H9 (cell line): ENCODE measurements around the gene TMEM61. TPM values are rescaled to one million over a fixed set of nuclear protein-coding genes. Genes with fewer than 3 reads are reported as not detected.
A peak's percentile ranks its signal among the peaks of the same experiment; 100 is the strongest.

Experiments
- DNase-seq: peaks from one replicate; pipeline ENCODE4 v3.0.0-alpha.2; 2017
- H2AFZ ChIP-seq: one replicate; pipeline ENCODE4 v1.6.1; 2013; ENCODE audit warnings: mild to moderate bottlenecking, low read length, control low read depth, moderate library complexity
- H2AK5ac ChIP-seq: 2 replicates; pipeline ENCODE4 v1.6.1; 2013; ENCODE audit warnings: low read length, control low read depth, mixed read lengths; ENCODE audit not compliant: insufficient read length
- H2BK120ac ChIP-seq: one replicate; pipeline ENCODE4 v1.6.1; 2013; ENCODE audit warnings: low read depth, mild to moderate bottlenecking, low read length, control low read depth, inconsistent platforms; ENCODE audit not compliant: poor library complexity, severe bottlenecking
- H2BK12ac ChIP-seq: 2 replicates; pipeline ENCODE4 v1.6.1; 2013; ENCODE audit warnings: low read length, control low read depth, mixed read lengths, low read depth; ENCODE audit not compliant: insufficient read length
- H2BK15ac ChIP-seq: 2 replicates; pipeline ENCODE4 v1.6.1; 2013; ENCODE audit warnings: low read depth, low read length, control low read depth
- H2BK20ac ChIP-seq: one replicate; pipeline ENCODE4 v1.6.1; 2013; ENCODE audit warnings: low read depth, mild to moderate bottlenecking, low read length, control low read depth, inconsistent platforms; ENCODE audit not compliant: poor library complexity, severe bottlenecking
- H2BK5ac ChIP-seq: 2 replicates; pipeline ENCODE4 v1.6.1; 2013; ENCODE audit warnings: low read length, control low read depth, mixed read lengths; ENCODE audit not compliant: insufficient read length
- H3K14ac ChIP-seq: 2 replicates; pipeline ENCODE4 v1.6.1; 2013; ENCODE audit warnings: low read length, control low read depth; ENCODE audit not compliant: insufficient read depth
- H3K18ac ChIP-seq: 2 replicates; pipeline ENCODE4 v1.6.1; 2013; ENCODE audit warnings: low read depth, mild to moderate bottlenecking, mixed read lengths, low read length, control low read depth; ENCODE audit not compliant: insufficient read length
- H3K23ac ChIP-seq: 2 replicates; pipeline ENCODE4 v1.6.1; 2013; ENCODE audit warnings: low read length, control low read depth, mixed read lengths, low read depth; ENCODE audit not compliant: insufficient read length
- H3K23me2 ChIP-seq: 2 replicates; pipeline ENCODE4 v1.6.1; 2013; ENCODE audit warnings: low read depth, mild to moderate bottlenecking, mixed read lengths, low read length, control low read depth; ENCODE audit not compliant: insufficient read length, poor library complexity, severe bottlenecking
- H3K27ac ChIP-seq: 2 replicates; pipeline ENCODE4 v1.5.1; 2013; ENCODE audit warnings: low read length, control low read depth, mixed read lengths, low read depth; ENCODE audit not compliant: insufficient read length
- H3K27me3 ChIP-seq: 2 replicates; pipeline ENCODE4 v1.6.1; 2013; ENCODE audit warnings: low read length, control low read depth, inconsistent platforms; ENCODE audit not compliant: insufficient read depth
- H3K4ac ChIP-seq: 2 replicates; pipeline ENCODE4 v1.6.1; 2013; ENCODE audit warnings: low read depth, mild to moderate bottlenecking, control low read depth, inconsistent platforms, low read length, moderate library complexity
- H3K4me1 ChIP-seq: 2 replicates; pipeline ENCODE4 v1.6.1; 2013; ENCODE audit warnings: low read length, control low read depth, inconsistent platforms; ENCODE audit not compliant: insufficient read depth
- H3K4me2 ChIP-seq: 2 replicates; pipeline ENCODE4 v1.6.1; 2013; ENCODE audit warnings: low read length, control low read depth, mixed read lengths; ENCODE audit not compliant: insufficient read length, insufficient read depth
- H3K56ac ChIP-seq: 2 replicates; pipeline ENCODE4 v1.6.1; 2013; ENCODE audit warnings: low read depth, mild to moderate bottlenecking, mixed read lengths, low read length, control low read depth; ENCODE audit not compliant: insufficient read length
- H3K79me1 ChIP-seq: 2 replicates; pipeline ENCODE4 v1.6.1; 2013; ENCODE audit warnings: low read depth, mild to moderate bottlenecking, moderate library complexity, low read length, control low read depth, inconsistent platforms; ENCODE audit not compliant: insufficient read depth, poor library complexity, severe bottlenecking
- H3K79me2 ChIP-seq: 2 replicates; pipeline ENCODE4 v1.6.1; 2013; ENCODE audit warnings: low read length, control low read depth, inconsistent platforms; ENCODE audit not compliant: insufficient read depth
- H3K9ac ChIP-seq: 2 replicates; pipeline ENCODE4 v1.6.1; 2013; ENCODE audit warnings: low read length, control low read depth, mixed read lengths; ENCODE audit not compliant: insufficient read length; ENCODE audit errors: extremely low read depth
- H3K9me3 ChIP-seq: one replicate; pipeline ENCODE4 v1.6.1; 2013; ENCODE audit warnings: low read depth, low read length, inconsistent platforms; ENCODE audit not compliant: control insufficient read depth
- H3T11ph ChIP-seq: one replicate; pipeline ENCODE4 v1.6.1; 2013; ENCODE audit warnings: mild to moderate bottlenecking, low read length, control low read depth, inconsistent platforms
- H4K20me1 ChIP-seq: one replicate; pipeline ENCODE4 v1.6.1; 2013; ENCODE audit not compliant: control insufficient read depth, insufficient read length, insufficient read depth
- H4K5ac ChIP-seq: 2 replicates; pipeline ENCODE4 v1.6.1; 2013; ENCODE audit warnings: low read depth, mild to moderate bottlenecking, mixed read lengths, low read length, control low read depth; ENCODE audit not compliant: insufficient read length
- H4K8ac ChIP-seq: replicated peaks from 2 replicates; pipeline ENCODE4 v1.6.1; 2013; ENCODE audit warnings: low read length, control low read depth, mixed read lengths, low read depth; ENCODE audit not compliant: insufficient read length
- H4K91ac ChIP-seq: 2 replicates; pipeline ENCODE4 v1.6.1; 2013; ENCODE audit warnings: low read depth, mild to moderate bottlenecking, moderate library complexity, mixed read lengths, low read length, control low read depth; ENCODE audit not compliant: insufficient read length
- H3K27ac Mint-ChIP-seq, 3 experiments: 2 replicates in 2 of 3; 3 replicates in 1 of 3; pipeline ENCODE4 v1.8.0; 2020 to 2021; ENCODE audit warnings: mixed read lengths in 3 of 3, mild to moderate bottlenecking in 1 of 3, moderate library complexity in 1 of 3
- H3K27me3 Mint-ChIP-seq: 2 replicates; pipeline ENCODE4 v1.8.0; 2021; ENCODE audit warnings: low read depth, mild to moderate bottlenecking, moderate library complexity, mixed read lengths
- H3K36me3 Mint-ChIP-seq, 3 experiments: 2 replicates in 2 of 3; 3 replicates in 1 of 3; pipeline ENCODE4 v1.8.0; 2020 to 2021; ENCODE audit warnings: low read depth in 3 of 3, mixed read lengths in 3 of 3; ENCODE audit not compliant: insufficient read depth in 1 of 3
- H3K4me1 Mint-ChIP-seq, 2 experiments: 2 replicates each; pipeline ENCODE4 v1.8.0; 2020; ENCODE audit warnings: mixed read lengths in 2 of 2
- H3K4me3 Mint-ChIP-seq, 2 experiments: 2 replicates in 1 of 2; 3 replicates in 1 of 2; pipeline ENCODE4 v1.8.0; 2020 to 2021; ENCODE audit warnings: mild to moderate bottlenecking in 2 of 2, mixed read lengths in 2 of 2, moderate library complexity in 1 of 2
- H3K9me3 Mint-ChIP-seq, 2 experiments: 2 replicates in 1 of 2; 3 replicates in 1 of 2; pipeline ENCODE4 v1.8.0; 2020; ENCODE audit warnings: mild to moderate bottlenecking in 2 of 2, mixed read lengths in 2 of 2, moderate library complexity in 1 of 2
- CTCF ChIP-seq: fragments of 200-600 bp; sonication (generic); conservative IDR thresholded peaks from 3 replicates; pipeline ENCODE4 v1.8.0; 2021; ENCODE audit warnings: antibody characterized with exemption, mild to moderate bottlenecking
- WGBS: extraction: QIAGEN DNeasy Blood & Tissue Kit; methylation state at CpG from one replicate; pipeline ENCODE4 v1.1.7; 2013; ENCODE audit warnings: missing lambda C conversion rate, low lambda C conversion rate, mixed read lengths; ENCODE audit not compliant: insufficient read length; ENCODE audit errors: extremely low coverage; 5-methylcytosine and 5-hydroxymethylcytosine counted together
- total RNA-seq: library from RNA; stranded (reverse); gene quantifications from 2 replicates; pipeline ENCODE4 v1.2.1, GENCODE V29; 2021

Gene TMEM61
- total RNA-seq, 1 experiment from 2014 or later = 0.61 TPM

- peak overlapping the region; percentile 5 for H3K9ac ChIP-seq
- no peak for TF ChIP-seq CTCF
- H4K91ac ChIP-seq = no peak overlapping the region
- H2BK15ac ChIP-seq = no peak overlapping the region
- peaks cover 21% of the 10 kb centered on the region for H3K23me2 ChIP-seq
- no peak overlapping the region for H3K27ac Mint-ChIP-seq
- peak overlapping the region; percentile 82 to 93 for H3K4me3 Mint-ChIP-seq
- H3T11ph ChIP-seq = no peak overlapping the region
- H3K27me3 ChIP-seq = peaks cover 11% of the 10 kb centered on the region; the same call in 1 of the 2 replicates
- H3K27me3 Mint-ChIP-seq = peaks cover 49% of the 10 kb centered on the region
- no CpG with 5 or more reads among the region's 5 CpGs for WGBS
- H2BK120ac ChIP-seq = no peak overlapping the region
- H2AFZ ChIP-seq = no peak overlapping the region
- no peaks in the 10 kb centered on the region; a peak in 2 of 5 replicates for H3K9me3 Mint-ChIP-seq
- H3K36me3 Mint-ChIP-seq = peaks cover 13 to 35% (median 17%) of the 10 kb centered on the region in 3 experiments
- H3K79me2 ChIP-seq = peaks cover 18% of the 10 kb centered on the region; the same call in 1 of the 2 replicates
- no peaks in the 10 kb centered on the region for H4K20me1 ChIP-seq
- H3K23ac ChIP-seq = no peak overlapping the region
- DNase-seq = no peak
- H3K18ac ChIP-seq = no peak overlapping the region
- no peak overlapping the region for H4K5ac ChIP-seq
- no peak overlapping the region for H2BK20ac ChIP-seq
- no peak overlapping the region for H2BK5ac ChIP-seq
- H3K14ac ChIP-seq = no peak overlapping the region
- no peak overlapping the region for H3K27ac ChIP-seq
- H3K56ac ChIP-seq = no peak overlapping the region
- H2BK12ac ChIP-seq = no peak overlapping the region
- H4K8ac ChIP-seq = no peak overlapping the region
- no peak overlapping the region for H2AK5ac ChIP-seq
- H3K4me2 ChIP-seq = peak overlapping the region; percentile 46
- H3K4me1 Mint-ChIP-seq = peaks cover 41 to 51% of the 10 kb centered on the region in 2 experiments
- no peaks in the 10 kb centered on the region for H3K9me3 ChIP-seq
- peaks cover 9% of the 10 kb centered on the region; the same call in 1 of the 2 replicates for H3K4me1 ChIP-seq
- no peaks in the 10 kb centered on the region for H3K79me1 ChIP-seq
- H3K4ac ChIP-seq = no peak overlapping the region
Measured at GRCh38 chr1:55040933-55041494, 60.6 kb downstream of the TMEM61 start.
